GM23338 (cell line): Measurements from ENCODE around the gene GLG1.

Source experiments
- CREB1 ChIP-seq: fragments of 250-450 bp; sonication (Bioruptor Pico); IDR thresholded peaks from 2 replicates; pipeline ENCODE4 v1.5.0; 2020; ENCODE audit warnings: low read depth, mild to moderate bottlenecking, moderate library complexity
- EZH2 ChIP-seq: fragments of 200-600 bp; sonication (generic); IDR thresholded peaks from one replicate; pipeline ENCODE4 v1.8.0; 2017; ENCODE audit warnings: antibody characterized with exemption, mild to moderate bottlenecking, low read depth; ENCODE audit not compliant: unreplicated experiment
- NANOG ChIP-seq: IDR thresholded peaks from 2 replicates; pipeline ENCODE4 v1.6.1; 2016; ENCODE audit warnings: antibody characterized with exemption, borderline replicate concordance
- POLR2AphosphoS5 ChIP-seq: IDR thresholded peaks from 2 replicates; pipeline ENCODE4 v1.6.1; 2016; ENCODE audit warnings: antibody characterized with exemption, low read depth
- TF ChIP-seq, protein P1 (sequence below), 2 experiments: fragments of 200-600 bp in 1 of 2; sonication (generic) in 1 of 2; conservative IDR thresholded peaks; 2 replicates each; pipeline versions ENCODE4 v1.5.1 to v1.6.1; 2016 to 2017; ENCODE audit warnings: antibody characterized with exemption in 2 of 2, low read depth in 2 of 2, mild to moderate bottlenecking in 2 of 2, moderate library complexity in 1 of 2

GRCh38 chr16:74623839-74624235 is 16.9 kb upstream of the GLG1 start:
- TF ChIP-seq NANOG = no peak
- TF ChIP-seq EZH2 = no peak
- no peak for TF ChIP-seq CREB1
- TF ChIP-seq, protein P1, sequence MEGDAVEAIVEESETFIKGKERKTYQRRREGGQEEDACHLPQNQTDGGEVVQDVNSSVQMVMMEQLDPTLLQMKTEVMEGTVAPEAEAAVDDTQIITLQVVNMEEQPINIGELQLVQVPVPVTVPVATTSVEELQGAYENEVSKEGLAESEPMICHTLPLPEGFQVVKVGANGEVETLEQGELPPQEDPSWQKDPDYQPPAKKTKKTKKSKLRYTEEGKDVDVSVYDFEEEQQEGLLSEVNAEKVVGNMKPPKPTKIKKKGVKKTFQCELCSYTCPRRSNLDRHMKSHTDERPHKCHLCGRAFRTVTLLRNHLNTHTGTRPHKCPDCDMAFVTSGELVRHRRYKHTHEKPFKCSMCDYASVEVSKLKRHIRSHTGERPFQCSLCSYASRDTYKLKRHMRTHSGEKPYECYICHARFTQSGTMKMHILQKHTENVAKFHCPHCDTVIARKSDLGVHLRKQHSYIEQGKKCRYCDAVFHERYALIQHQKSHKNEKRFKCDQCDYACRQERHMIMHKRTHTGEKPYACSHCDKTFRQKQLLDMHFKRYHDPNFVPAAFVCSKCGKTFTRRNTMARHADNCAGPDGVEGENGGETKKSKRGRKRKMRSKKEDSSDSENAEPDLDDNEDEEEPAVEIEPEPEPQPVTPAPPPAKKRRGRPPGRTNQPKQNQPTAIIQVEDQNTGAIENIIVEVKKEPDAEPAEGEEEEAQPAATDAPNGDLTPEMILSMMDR (conservative IDR thresholded peaks at IDR 0.05; ENCODE audit: low read depth in 2 of 2) = no peak
- no peak for TF ChIP-seq POLR2AphosphoS5
